Hepatocyte (in vitro differentiated cells): Measurements from ENCODE around the gene TMCO6. TPM values are rescaled to one million over a fixed set of nuclear protein-coding genes. Genes with fewer than 3 reads are reported as not detected.

Source experiments
- DNase-seq: peaks from one replicate; pipeline ENCODE4 v3.0.0-alpha.2; 2016; ENCODE audit warnings: low spot score
- H2AFZ ChIP-seq: fragments of 200-600 bp; sonication (generic); 2 replicates; pipeline ENCODE4 v1.6.0; 2016; ENCODE audit warnings: antibody characterized with exemption, mild to moderate bottlenecking
- H3K27ac ChIP-seq: fragments of 200-600 bp; sonication (generic); 2 replicates; pipeline ENCODE4 v1.5.1; 2016; ENCODE audit warnings: mild to moderate bottlenecking
- H3K27me3 ChIP-seq: fragments of 200-600 bp; sonication (generic); 2 replicates; pipeline ENCODE4 v1.6.1; 2016
- H3K36me3 ChIP-seq: fragments of 200-600 bp; sonication (generic); replicated peaks from 2 replicates; pipeline ENCODE4 v1.5.1; 2016; ENCODE audit warnings: low read depth; ENCODE audit not compliant: insufficient read depth
- H3K4me1 ChIP-seq: fragments of 200-600 bp; sonication (generic); 2 replicates; pipeline ENCODE4 v1.5.1; 2016; ENCODE audit warnings: mild to moderate bottlenecking, moderate library complexity; ENCODE audit not compliant: insufficient read depth
- H3K4me2 ChIP-seq: fragments of 200-600 bp; sonication (generic); 2 replicates; pipeline ENCODE4 v1.6.0; 2016
- H3K4me3 ChIP-seq: fragments of 200-600 bp; sonication (generic); 2 replicates; pipeline ENCODE4 v1.5.1; 2016; ENCODE audit warnings: mild to moderate bottlenecking
- H3K79me2 ChIP-seq: fragments of 200-600 bp; sonication (generic); 2 replicates; pipeline ENCODE4 v1.6.0; 2017; ENCODE audit warnings: mild to moderate bottlenecking
- H3K9me2 ChIP-seq: fragments of 200-600 bp; sonication (generic); replicated peaks from 2 replicates; pipeline ENCODE4 v1.6.0; 2017; ENCODE audit warnings: mild to moderate bottlenecking; ENCODE audit not compliant: insufficient read depth
- H3K9me3 ChIP-seq: fragments of 200-600 bp; sonication (generic); 2 replicates; pipeline ENCODE4 v1.5.1; 2016; ENCODE audit warnings: low read depth, mild to moderate bottlenecking
- H4K20me1 ChIP-seq: fragments of 200-600 bp; sonication (generic); 2 replicates; pipeline ENCODE4 v1.6.0; 2016; ENCODE audit warnings: mild to moderate bottlenecking; ENCODE audit not compliant: insufficient read depth, poor library complexity, severe bottlenecking
- CTCF ChIP-seq: fragments of 200-600 bp; sonication (generic); IDR thresholded peaks from 2 replicates; pipeline ENCODE4 v1.5.1; 2016; ENCODE audit warnings: antibody characterized with exemption, mild to moderate bottlenecking; ENCODE audit not compliant: poor library complexity
- EZH2 ChIP-seq: fragments of 200-600 bp; sonication (generic); IDR thresholded peaks from 2 replicates; pipeline ENCODE4 v1.6.1; 2016; ENCODE audit warnings: antibody characterized with exemption, mild to moderate bottlenecking, borderline replicate concordance
- EZH2phosphoT487 ChIP-seq: fragments of 200-600 bp; sonication (generic); IDR thresholded peaks from one replicate; pipeline ENCODE4 v1.6.1; 2018; ENCODE audit warnings: antibody characterized with exemption, mild to moderate bottlenecking, low read depth, moderate library complexity; ENCODE audit not compliant: unreplicated experiment, severe bottlenecking
- WGBS: methylation state at CpG from one replicate; pipeline ENCODE4 v1.1.6; 2016; ENCODE audit warnings: low lambda C conversion rate; ENCODE audit errors: missing lambda C conversion rate; 5-methylcytosine and 5-hydroxymethylcytosine counted together
- polyA plus RNA-seq: library from polyadenylated mRNA; unstranded; fragments of >200 nt; fragmentation: Nextera tagmentation; extraction: Ambion mirVana; gene quantifications from 2 replicates; pipeline ENCODE4 v1.2.1, GENCODE V29; 2016
- total RNA-seq: library from RNA; depleted of rRNA; stranded (reverse); fragments of >200 nt; gene quantifications from 2 replicates; pipeline ENCODE4 v1.2.3, GENCODE V29; 2014

TMCO6 gene
- total and polyA plus RNA-seq, 2 experiments from 2014 or later: 13.1 to 25.8 TPM

- Histone ChIP-seq H3K4me3 (no peak overlapping the region), H3K79me2 (no peaks in the 10 kb centered on the region), H4K20me1 (no peaks in the 10 kb centered on the region), H2AFZ (no peak overlapping the region), H3K27me3 (no peaks in the 10 kb centered on the region), H3K9me3 (no peaks in the 10 kb centered on the region), H3K9me2 (no peaks in the 10 kb centered on the region), H3K4me1 (no peaks in the 10 kb centered on the region), H3K27ac (no peak overlapping the region), H3K4me2 (no peak overlapping the region), H3K36me3 (no peaks in the 10 kb centered on the region)
- 94% methylated on average over 2 of the region's 2 CpGs for WGBS
- TF ChIP-seq CTCF: no peak
- no peak for TF ChIP-seq EZH2phosphoT487
- TF ChIP-seq EZH2: no peak
- no peak for DNase-seq
Measured at GRCh38 chr5:140603734-140604133, 35.5 kb upstream of the TMCO6 start.

GRCh38 chr5:140605879-140606278 is 33.4 kb upstream of the TMCO6 start:
- TF ChIP-seq EZH2phosphoT487: no peak
- no peak for TF ChIP-seq EZH2
- no peak for TF ChIP-seq CTCF
- H4K20me1 ChIP-seq: no peaks in the 10 kb centered on the region
- no peaks in the 10 kb centered on the region for H3K4me1 ChIP-seq
- no peak overlapping the region for H3K4me2 ChIP-seq
- WGBS: 86% methylated on average over 3 of the region's 3 CpGs
- H3K9me3 ChIP-seq: no peaks in the 10 kb centered on the region
- H3K36me3 ChIP-seq: no peaks in the 10 kb centered on the region
- H3K27me3 ChIP-seq: no peaks in the 10 kb centered on the region
- H2AFZ ChIP-seq: no peak overlapping the region
- H3K9me2 ChIP-seq: no peaks in the 10 kb centered on the region
- H3K79me2 ChIP-seq: no peaks in the 10 kb centered on the region
- H3K4me3 ChIP-seq: no peak overlapping the region
- no peak for DNase-seq
- H3K27ac ChIP-seq: no peak overlapping the region

- Histone ChIP-seq H3K27me3 (no peaks in the 10 kb centered on the region), H3K4me3 (no peak overlapping the region), H3K4me1 (no peaks in the 10 kb centered on the region), H3K79me2 (no peaks in the 10 kb centered on the region), H4K20me1 (no peaks in the 10 kb centered on the region), H3K27ac (no peak overlapping the region), H2AFZ (no peak overlapping the region), H3K9me2 (no peaks in the 10 kb centered on the region), H3K9me3 (no peaks in the 10 kb centered on the region), H3K36me3 (no peaks in the 10 kb centered on the region), H3K4me2 (no peak overlapping the region)
- no peak for DNase-seq
- WGBS: 79% methylated on average over 2 of the region's 2 CpGs
- TF ChIP-seq EZH2: no peak
- no peak for TF ChIP-seq CTCF
- no peak for TF ChIP-seq EZH2phosphoT487
Measured at GRCh38 chr5:140607031-140607430, 32.2 kb upstream of the TMCO6 start.

- no peak for DNase-seq
- Histone ChIP-seq H3K9me3 (no peaks in the 10 kb centered on the region), H3K79me2 (no peaks in the 10 kb centered on the region), H3K4me3 (no peak overlapping the region), H3K27me3 (no peaks in the 10 kb centered on the region), H3K4me2 (no peak overlapping the region), H3K4me1 (no peaks in the 10 kb centered on the region), H2AFZ (no peak overlapping the region), H3K36me3 (no peaks in the 10 kb centered on the region), H3K27ac (no peak overlapping the region), H3K9me2 (no peaks in the 10 kb centered on the region), H4K20me1 (no peaks in the 10 kb centered on the region)
- TF ChIP-seq CTCF (no peak), EZH2 (no peak), EZH2phosphoT487 (no peak)
Measured at GRCh38 chr5:140608722-140609121, 30.5 kb upstream of the TMCO6 start.
